Liver (tissue), 9 donors: Measurements from ENCODE around the gene LIPC. TPM values are rescaled to one million over a fixed set of nuclear protein-coding genes. Genes with fewer than 3 reads are reported as not detected.

ENCODE experiments used
- DNase-seq: peaks from one replicate; pipeline ENCODE4 v3.0.0-alpha.2; 2017; ENCODE audit warnings: low spot score
- H3K27ac ChIP-seq, 2 donors: one replicate each; pipeline ENCODE4 v1.7.0; 2013; ENCODE audit warnings: inconsistent platforms in 2 of 2, low read length in 2 of 2, control low read depth in 1 of 2, low read depth in 1 of 2, mild to moderate bottlenecking in 1 of 2
- H3K27me3 ChIP-seq, 4 donors: one replicate each; pipeline versions ENCODE4 v1.6.1 to v1.7.0; 2013; ENCODE audit warnings: low read length in 3 of 4, inconsistent platforms in 1 of 4, mild to moderate bottlenecking in 1 of 4, moderate library complexity in 1 of 4; ENCODE audit not compliant: control insufficient read depth in 4 of 4, insufficient read depth in 4 of 4
- H3K36me3 ChIP-seq, 4 donors: one replicate each; pipeline versions ENCODE4 v1.6.1 to v1.7.0; 2013; ENCODE audit warnings: low read length in 3 of 4, mild to moderate bottlenecking in 3 of 4, low read depth in 1 of 4, moderate library complexity in 1 of 4; ENCODE audit not compliant: control insufficient read depth in 4 of 4, insufficient read depth in 3 of 4
- H3K4me1 ChIP-seq, 4 donors: one replicate each; pipeline versions ENCODE4 v1.6.1 to v1.7.0; 2013; ENCODE audit warnings: low read length in 3 of 4, mild to moderate bottlenecking in 3 of 4, moderate library complexity in 1 of 4; ENCODE audit not compliant: control insufficient read depth in 4 of 4, insufficient read depth in 4 of 4
- H3K4me3 ChIP-seq, 3 donors: one replicate each; pipeline versions ENCODE4 v1.6.1 to v1.7.0; 2013; ENCODE audit warnings: low read length in 3 of 3, control low read depth in 1 of 3, low read depth in 1 of 3, mild to moderate bottlenecking in 1 of 3
- H3K9ac ChIP-seq, 2 donors: one replicate each; pipeline ENCODE4 v1.7.0; 2013; ENCODE audit warnings: low read length in 2 of 2, mild to moderate bottlenecking in 2 of 2, moderate library complexity in 2 of 2, control low read depth in 1 of 2, low read depth in 1 of 2
- H3K9me3 ChIP-seq, 4 donors: one replicate each; pipeline versions ENCODE4 v1.6.1 to v1.7.0; 2013; ENCODE audit warnings: low read length in 3 of 4; ENCODE audit not compliant: control insufficient read depth in 4 of 4
- ATF3 ChIP-seq: IDR thresholded peaks from 2 replicates; pipeline ENCODE4 v1.6.1; 2016; ENCODE audit warnings: antibody characterized with exemption
- EGR1 ChIP-seq, 2 donors: IDR thresholded peaks; 2 replicates each; pipeline ENCODE4 v1.6.1; 2016 to 2018; ENCODE audit warnings: antibody characterized with exemption in 2 of 2, low read depth in 2 of 2
- FOXA1 ChIP-seq: IDR thresholded peaks from 2 replicates; pipeline ENCODE4 v1.6.1; 2016; ENCODE audit warnings: antibody characterized with exemption
- FOXA2 ChIP-seq: IDR thresholded peaks from 2 replicates; pipeline ENCODE4 v1.6.1; 2016; ENCODE audit warnings: antibody characterized with exemption
- GABPA ChIP-seq, 2 donors: IDR thresholded peaks in 1 of 2; conservative IDR thresholded peaks in 1 of 2; 2 replicates each; pipeline ENCODE4 v1.6.1; 2016; ENCODE audit warnings: antibody characterized with exemption in 2 of 2, mild to moderate bottlenecking in 1 of 2, moderate library complexity in 1 of 2
- HNF4A ChIP-seq, 2 donors: conservative IDR thresholded peaks; 2 replicates each; pipeline ENCODE4 v1.6.1; 2016; ENCODE audit warnings: antibody characterized with exemption in 2 of 2, mild to moderate bottlenecking in 2 of 2
- HNF4G ChIP-seq: IDR thresholded peaks from 2 replicates; pipeline ENCODE4 v1.6.1; 2016; ENCODE audit warnings: antibody characterized with exemption
- JUND ChIP-seq, 2 donors: IDR thresholded peaks; 2 replicates each; pipeline ENCODE4 v1.6.1; 2016; ENCODE audit warnings: antibody characterized with exemption in 2 of 2
- MAX ChIP-seq: IDR thresholded peaks from 2 replicates; pipeline ENCODE4 v1.6.1; 2016; ENCODE audit warnings: antibody characterized with exemption
- NR2F2 ChIP-seq: IDR thresholded peaks from 2 replicates; pipeline ENCODE4 v1.6.1; 2016; ENCODE audit warnings: antibody characterized with exemption
- RAD21 ChIP-seq, 2 donors: IDR thresholded peaks; 2 replicates each; pipeline ENCODE4 v1.6.1; 2016; ENCODE audit warnings: antibody characterized with exemption in 2 of 2, mild to moderate bottlenecking in 2 of 2
- REST ChIP-seq: IDR thresholded peaks from 2 replicates; pipeline ENCODE4 v1.6.1; 2016; ENCODE audit warnings: antibody characterized with exemption, mild to moderate bottlenecking
- RXRA ChIP-seq, 2 donors: IDR thresholded peaks; 2 replicates each; pipeline ENCODE4 v1.6.1; 2017 to 2018; ENCODE audit warnings: antibody characterized with exemption in 2 of 2, mild to moderate bottlenecking in 1 of 2
- SP1 ChIP-seq: IDR thresholded peaks from 2 replicates; pipeline ENCODE4 v1.6.1; 2018; ENCODE audit warnings: antibody characterized with exemption, mild to moderate bottlenecking
- TAF1 ChIP-seq: conservative IDR thresholded peaks from 2 replicates; pipeline ENCODE4 v1.6.1; 2016; ENCODE audit warnings: antibody characterized with exemption, mild to moderate bottlenecking
- YY1 ChIP-seq: IDR thresholded peaks from 2 replicates; pipeline ENCODE4 v1.6.1; 2016; ENCODE audit warnings: antibody characterized with exemption, mild to moderate bottlenecking
- ZBTB33 ChIP-seq: IDR thresholded peaks from 2 replicates; pipeline ENCODE4 v1.6.1; 2016; ENCODE audit warnings: antibody characterized with exemption
- WGBS: extraction: QIAGEN DNeasy Blood & Tissue Kit; methylation state at CpG from one replicate; pipeline ENCODE4 v1.1.7; 2013; 5-methylcytosine and 5-hydroxymethylcytosine counted together
- polyA plus RNA-seq, 2 donors: library from polyadenylated mRNA; stranded (reverse) in 1 of 2; unstranded in 1 of 2; fragments of 200-250 nt in 1 of 2; fragments of >200 nt in 1 of 2; fragmentation: Nextera tagmentation in 1 of 2; extraction: Ambion mirVana in 1 of 2; gene quantifications; one replicate each; pipeline versions ENCODE4 v1.2.1 to v1.2.3, GENCODE V29; 2013 to 2015
- total RNA-seq, 2 donors: library from RNA; depleted of rRNA; stranded (reverse); fragments of >200 nt; gene quantifications; one replicate each; pipeline ENCODE4 v1.2.3, GENCODE V29; 2014
- TF ChIP-seq, protein P1 (sequence below): fragments of 150-350 bp; IDR thresholded peaks from 2 replicates; pipeline ENCODE4 v1.5.1; 2017; ENCODE audit warnings: improper control_type of control experiment, low read depth, low read length; ENCODE audit not compliant: missing input control
- donor health status: healthy.
- donor health status: healthy.
- donor health status: healthy.
- donor health status: healthy.
- donor health status: healthy.

Gene LIPC
- total and polyA plus RNA-seq, 4 donors = 60.1 to 268 (median 131) TPM

- TF ChIP-seq ATF3 = no peak
- TF ChIP-seq, protein P1, sequence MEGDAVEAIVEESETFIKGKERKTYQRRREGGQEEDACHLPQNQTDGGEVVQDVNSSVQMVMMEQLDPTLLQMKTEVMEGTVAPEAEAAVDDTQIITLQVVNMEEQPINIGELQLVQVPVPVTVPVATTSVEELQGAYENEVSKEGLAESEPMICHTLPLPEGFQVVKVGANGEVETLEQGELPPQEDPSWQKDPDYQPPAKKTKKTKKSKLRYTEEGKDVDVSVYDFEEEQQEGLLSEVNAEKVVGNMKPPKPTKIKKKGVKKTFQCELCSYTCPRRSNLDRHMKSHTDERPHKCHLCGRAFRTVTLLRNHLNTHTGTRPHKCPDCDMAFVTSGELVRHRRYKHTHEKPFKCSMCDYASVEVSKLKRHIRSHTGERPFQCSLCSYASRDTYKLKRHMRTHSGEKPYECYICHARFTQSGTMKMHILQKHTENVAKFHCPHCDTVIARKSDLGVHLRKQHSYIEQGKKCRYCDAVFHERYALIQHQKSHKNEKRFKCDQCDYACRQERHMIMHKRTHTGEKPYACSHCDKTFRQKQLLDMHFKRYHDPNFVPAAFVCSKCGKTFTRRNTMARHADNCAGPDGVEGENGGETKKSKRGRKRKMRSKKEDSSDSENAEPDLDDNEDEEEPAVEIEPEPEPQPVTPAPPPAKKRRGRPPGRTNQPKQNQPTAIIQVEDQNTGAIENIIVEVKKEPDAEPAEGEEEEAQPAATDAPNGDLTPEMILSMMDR = no peak
- no peak for TF ChIP-seq HNF4G
- no peak for TF ChIP-seq RAD21 (IDR thresholded peaks at IDR 0.05)
- no peak for TF ChIP-seq HNF4A (conservative IDR thresholded peaks at IDR 0.05)
- TF ChIP-seq YY1 = no peak
These were observed 102.8 kb downstream of the LIPC start (continued) for GRCh38 chr15:58534556-58534955.

GRCh38 chr15:58535337-58535736 is 103.5 kb downstream of the LIPC start:
- H3K9me3 ChIP-seq = no peaks in the 10 kb centered on the region
- WGBS = 87% methylated on average over 5 of the region's 5 CpGs
- H3K36me3 ChIP-seq = peaks cover 0 to 11% (median 8%) of the 10 kb centered on the region in 4 donors

More at GRCh38 chr15:58535337-58535736, 103.5 kb downstream of the LIPC start:
- Histone ChIP-seq H3K4me1 (no peaks in the 10 kb centered on the region), H3K4me3 (no peak overlapping the region), H3K27me3 (no peaks in the 10 kb centered on the region), H3K9ac (no peak overlapping the region), H3K27ac (no peak overlapping the region)
- no peak for DNase-seq
- TF ChIP-seq HNF4A (conservative IDR thresholded peaks at IDR 0.05) = no peak
- no peak for TF ChIP-seq NR2F2
- TF ChIP-seq, protein P1 = no peak
- TF ChIP-seq HNF4G = no peak
- TF ChIP-seq TAF1 = no peak
- TF ChIP-seq RXRA (IDR thresholded peaks at IDR 0.05) = no peak
- TF ChIP-seq JUND (IDR thresholded peaks at IDR 0.05) = no peak
- TF ChIP-seq REST = no peak
- no peak for TF ChIP-seq ZBTB33
- TF ChIP-seq EGR1 (IDR thresholded peaks at IDR 0.05; ENCODE audit: low read depth in 2 of 2) = no peak
- TF ChIP-seq RAD21 (IDR thresholded peaks at IDR 0.05) = no peak
- TF ChIP-seq MAX = no peak
- no peak for TF ChIP-seq YY1
- no peak for TF ChIP-seq ATF3
- no peak for TF ChIP-seq SP1
- TF ChIP-seq FOXA2 = no peak
- TF ChIP-seq GABPA (IDR thresholded peaks at IDR 0.05 in 1 of 2, conservative IDR thresholded peaks at IDR 0.05 in 1 of 2) = no peak
- TF ChIP-seq FOXA1 = no peak
